ENCODE data around the gene ADGRB3.

Gene ADGRB3

DNA sequence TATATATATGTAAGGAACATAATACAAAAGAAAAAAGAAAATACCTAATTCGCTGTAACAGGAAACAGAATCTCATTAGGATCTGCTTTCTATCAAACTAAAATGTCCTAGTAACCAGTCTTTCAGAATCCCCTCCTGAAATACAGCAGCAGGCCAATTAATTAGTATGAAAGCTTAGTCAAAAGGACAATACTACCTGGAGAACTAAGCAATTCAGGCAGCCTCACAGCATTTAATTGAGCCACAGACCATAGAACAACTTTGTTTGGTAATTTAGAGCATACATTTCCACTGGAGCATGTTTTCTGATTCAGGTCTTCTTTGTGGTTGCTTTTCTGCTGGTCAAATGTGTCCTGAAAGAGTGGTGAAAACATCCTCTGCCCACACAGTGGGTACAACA lies 645.8 kb downstream of the ADGRB3 start:
- TF ChIP-seq TEAD4 (IDR thresholded peaks at IDR 0.05) (no peak), REST (IDR thresholded peaks at IDR 0.05; ENCODE audit: low read depth) (no peak), EP300 (IDR thresholded peaks at IDR 0.05; ENCODE audit: borderline replicate concordance) (no peak), NFIC (IDR thresholded peaks at IDR 0.05) (no peak), YY1 (IDR thresholded peaks at IDR 0.05; ENCODE audit: low read depth) (no peak), TCF12 (IDR thresholded peaks at IDR 0.05; ENCODE audit: low read depth) (no peak), TAF1 (IDR thresholded peaks at IDR 0.05; ENCODE audit: low read depth) (no peak), CEBPB (IDR thresholded peaks at IDR 0.05) (no peak), RAD21 (IDR thresholded peaks at IDR 0.05; ENCODE audit: low read depth) (no peak), CREB1 (IDR thresholded peaks at IDR 0.05; ENCODE audit: low read depth) (no peak), ZBTB7A (IDR thresholded peaks at IDR 0.05; ENCODE audit: low read depth) (no peak), EGR1 (IDR thresholded peaks at IDR 0.05) (no peak)
- TF ChIP-seq, protein P1, sequence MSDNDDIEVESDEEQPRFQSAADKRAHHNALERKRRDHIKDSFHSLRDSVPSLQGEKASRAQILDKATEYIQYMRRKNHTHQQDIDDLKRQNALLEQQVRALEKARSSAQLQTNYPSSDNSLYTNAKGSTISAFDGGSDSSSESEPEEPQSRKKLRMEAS (IDR thresholded peaks at IDR 0.05): no peak

DNA sequence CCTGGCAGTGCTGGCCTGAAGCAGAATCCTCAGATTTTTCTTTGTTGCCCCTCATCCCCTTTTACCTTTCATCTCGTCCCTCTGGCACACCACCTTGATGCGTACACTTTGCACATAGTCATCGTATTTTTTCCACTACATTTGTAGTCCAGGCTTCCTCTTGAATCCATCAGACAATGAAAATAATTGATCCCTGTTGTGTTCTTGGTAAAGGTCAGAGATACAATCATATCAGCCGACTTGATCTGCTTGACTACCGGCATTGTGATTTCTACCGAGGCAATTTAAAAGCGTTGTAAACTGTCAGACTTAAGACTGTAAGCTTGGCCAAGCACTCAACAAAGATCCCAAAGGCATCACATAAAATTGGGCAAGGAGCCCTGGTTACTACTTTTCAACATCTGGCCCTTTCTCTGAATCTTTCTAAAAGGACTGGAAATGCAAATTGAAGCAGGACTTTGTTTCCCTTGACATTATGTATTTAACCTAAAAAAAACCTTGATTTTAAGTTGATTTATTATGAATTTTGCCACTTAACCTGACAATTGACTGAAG lies 649.2 kb downstream of the ADGRB3 start:
- TF ChIP-seq EP300 (IDR thresholded peaks at IDR 0.05; ENCODE audit: borderline replicate concordance) (no peak), TCF12 (IDR thresholded peaks at IDR 0.05; ENCODE audit: low read depth) (no peak), FOXM1 (IDR thresholded peaks at IDR 0.05; ENCODE audit: borderline replicate concordance, low read depth) (no peak), TEAD4 (IDR thresholded peaks at IDR 0.05) (no peak), EGR1 (IDR thresholded peaks at IDR 0.05) (no peak)

GRCh38 chr6:69285054-69285453 lies 650.0 kb downstream of the ADGRB3 start:
- no peak for TF ChIP-seq ZBTB7A (IDR thresholded peaks at IDR 0.05; ENCODE audit: low read depth)
- no peak for TF ChIP-seq NFIC (IDR thresholded peaks at IDR 0.05)
- TF ChIP-seq YY1 (IDR thresholded peaks at IDR 0.05; ENCODE audit: low read depth): no peak
- TF ChIP-seq, protein P1 (IDR thresholded peaks at IDR 0.05): no peak
- TF ChIP-seq CREB1 (IDR thresholded peaks at IDR 0.05; ENCODE audit: low read depth): no peak
- TF ChIP-seq TEAD4 (IDR thresholded peaks at IDR 0.05): no peak
- TF ChIP-seq EP300 (IDR thresholded peaks at IDR 0.05; ENCODE audit: borderline replicate concordance): no peak
- TF ChIP-seq EGR1 (IDR thresholded peaks at IDR 0.05): no peak
- no peak for TF ChIP-seq TCF12 (IDR thresholded peaks at IDR 0.05; ENCODE audit: low read depth)
- TF ChIP-seq RAD21 (IDR thresholded peaks at IDR 0.05; ENCODE audit: low read depth): no peak
- no peak for TF ChIP-seq FOXM1 (IDR thresholded peaks at IDR 0.05; ENCODE audit: borderline replicate concordance, low read depth)
- TF ChIP-seq, protein P2, sequence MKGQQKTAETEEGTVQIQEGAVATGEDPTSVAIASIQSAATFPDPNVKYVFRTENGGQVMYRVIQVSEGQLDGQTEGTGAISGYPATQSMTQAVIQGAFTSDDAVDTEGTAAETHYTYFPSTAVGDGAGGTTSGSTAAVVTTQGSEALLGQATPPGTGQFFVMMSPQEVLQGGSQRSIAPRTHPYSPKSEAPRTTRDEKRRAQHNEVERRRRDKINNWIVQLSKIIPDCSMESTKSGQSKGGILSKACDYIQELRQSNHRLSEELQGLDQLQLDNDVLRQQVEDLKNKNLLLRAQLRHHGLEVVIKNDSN (IDR thresholded peaks at IDR 0.05): no peak
- TF ChIP-seq CEBPB (IDR thresholded peaks at IDR 0.05): no peak
- TF ChIP-seq REST (IDR thresholded peaks at IDR 0.05; ENCODE audit: low read depth): no peak
- no peak for TF ChIP-seq TAF1 (IDR thresholded peaks at IDR 0.05; ENCODE audit: low read depth)

GRCh38 chr6:69286331-69286730 lies 651.2 kb downstream of the ADGRB3 start:
- TF ChIP-seq FOXM1 (IDR thresholded peaks at IDR 0.05; ENCODE audit: borderline replicate concordance, low read depth) (no peak), TAF1 (IDR thresholded peaks at IDR 0.05; ENCODE audit: low read depth) (no peak), REST (IDR thresholded peaks at IDR 0.05; ENCODE audit: low read depth) (no peak), TEAD4 (IDR thresholded peaks at IDR 0.05) (no peak), YY1 (IDR thresholded peaks at IDR 0.05; ENCODE audit: low read depth) (no peak), CEBPB (IDR thresholded peaks at IDR 0.05) (no peak), ZBTB7A (IDR thresholded peaks at IDR 0.05; ENCODE audit: low read depth) (no peak), EP300 (IDR thresholded peaks at IDR 0.05; ENCODE audit: borderline replicate concordance) (no peak)
- TF ChIP-seq, protein P2 (IDR thresholded peaks at IDR 0.05): no peak
- TF ChIP-seq, protein P1 (IDR thresholded peaks at IDR 0.05): no peak

All from Ishikawa (cell line).